Kidney (tissue), 14 donors: ENCODE results near the gene LDLRAD4. TPM values are rescaled to one million over a fixed set of nuclear protein-coding genes. Genes with fewer than 3 reads are reported as not detected.

Experiments used
- DNase-seq, 5 donors: peaks; one replicate each; pipeline ENCODE4 v3.0.0-alpha.2; 2013 to 2020
- FAIRE-seq: peaks from 2 replicates; lab custom pipeline; 2012; peaks lifted over from hg19 to GRCh38; lab: Jason Lieb, UNC
- H3K27ac ChIP-seq, 2 donors: one replicate each; pipeline ENCODE4 v1.7.0; 2013; ENCODE audit warnings: low read depth in 2 of 2, low read length in 2 of 2, inconsistent platforms in 1 of 2
- H3K27me3 ChIP-seq: one replicate; pipeline ENCODE4 v1.7.1; 2013; ENCODE audit warnings: low read length, inconsistent platforms; ENCODE audit not compliant: control insufficient read depth, insufficient read depth
- H3K36me3 ChIP-seq, 3 donors: one replicate each; pipeline versions ENCODE4 v1.7.0 to v1.7.1; 2013; ENCODE audit warnings: low read length in 3 of 3, control low read depth in 1 of 3, inconsistent platforms in 1 of 3; ENCODE audit not compliant: insufficient read depth in 3 of 3, control insufficient read depth in 2 of 3
- H3K4me1 ChIP-seq, 3 donors: one replicate each; pipeline versions ENCODE4 v1.7.0 to v1.7.1; 2013; ENCODE audit warnings: low read length in 3 of 3, inconsistent platforms in 1 of 3, low read depth in 1 of 3; ENCODE audit not compliant: control insufficient read depth in 2 of 3, insufficient read depth in 2 of 3
- H3K4me3 ChIP-seq, 3 donors: one replicate each; pipeline versions ENCODE4 v1.7.0 to v1.8.1; 2013; ENCODE audit warnings: low read length in 3 of 3, control low read depth in 1 of 3, inconsistent platforms in 1 of 3
- H3K9ac ChIP-seq, 3 donors: one replicate each; pipeline versions ENCODE4 v1.7.0 to v1.7.1; 2013; ENCODE audit warnings: low read length in 3 of 3, control low read depth in 1 of 3, inconsistent platforms in 1 of 3
- H3K9me3 ChIP-seq, 3 donors: one replicate each; pipeline versions ENCODE4 v1.7.0 to v1.7.1; 2013; ENCODE audit warnings: low read length in 3 of 3, control low read depth in 1 of 3, inconsistent platforms in 1 of 3; ENCODE audit not compliant: control insufficient read depth in 2 of 3, insufficient read depth in 1 of 3
- CTCF ChIP-seq: IDR thresholded peaks from 3 replicates; pipeline ENCODE4 v1.5.1; 2012; ENCODE audit warnings: mild to moderate bottlenecking, moderate library complexity, borderline replicate concordance; ENCODE audit not compliant: insufficient read depth; ENCODE audit errors: extremely low read depth
- intact Hi-C: fragments of 100-400 bp; cut with DNase I; formaldehyde crosslinking; loops from one replicate; pipeline ENCODE4 v1.11.1; 2022
- polyA plus RNA-seq: library from polyadenylated mRNA; stranded (reverse); fragments of 350-450 nt; fragmentation: Illumina TruSeq; extraction: RNeasy Lipid Tissue Mini Kit (QIAGEN cat#74804); gene quantifications from one replicate; pipeline ENCODE4 v1.2.3, GENCODE V29; 2014; ENCODE audit warnings: low read depth, low replicate concordance; ENCODE audit not compliant: insufficient read depth
- total RNA-seq: library from RNA; stranded (reverse); fragmentation: NEBNext Ultra II Directional; extraction: Animal tissue kit (Norgen Biotek cat#: 25700); gene quantifications from one replicate; pipeline ENCODE4 v1.2.1, GENCODE V29; 2021
- donor health status: control.
- donor health status: control.
- donor health status: control.
- donor health status: control.
- donor health status: control.
- donor health status: DM: yes; HTN: yes; CAD: no.
- donor health status: Normal renal cell carcinoma (clear cell type).

Gene LDLRAD4
- total and polyA plus RNA-seq, 2 donors from 2014 or later, result 2.3 to 42.3 TPM

GRCh38 chr18:13410471-13410870 lies 191.9 kb downstream of the LDLRAD4 start:
- TF ChIP-seq CTCF, result no peak
- no peak for DNase-seq
- H3K27ac ChIP-seq, result no peak overlapping the region
- intact Hi-C loops, result no loop called here
- H3K27me3 ChIP-seq, result no peaks in the 10 kb centered on the region
- H3K9me3 ChIP-seq, result peaks cover 0 to 6% (median 0%) of the 10 kb centered on the region in 3 donors
- FAIRE-seq, result no peak
- no peaks in the 10 kb centered on the region for H3K4me1 ChIP-seq
- no peak overlapping the region for H3K4me3 ChIP-seq
- no peaks in the 10 kb centered on the region for H3K36me3 ChIP-seq
- no peak overlapping the region for H3K9ac ChIP-seq

GRCh38 chr18:13412017-13412416 lies 193.5 kb downstream of the LDLRAD4 start:
- no peak for TF ChIP-seq CTCF
- H3K27ac ChIP-seq, result no peak overlapping the region
- FAIRE-seq, result no peak
- H3K9ac ChIP-seq, result no peak overlapping the region
- no peak overlapping the region for H3K4me3 ChIP-seq
- H3K4me1 ChIP-seq, result peaks cover 0 to 3% (median 0%) of the 10 kb centered on the region in 3 donors
- intact Hi-C loops, result no loop called here
- H3K9me3 ChIP-seq, result peaks cover 0 to 6% (median 0%) of the 10 kb centered on the region in 3 donors
- no peak for DNase-seq
- H3K36me3 ChIP-seq, result no peaks in the 10 kb centered on the region
- no peaks in the 10 kb centered on the region for H3K27me3 ChIP-seq

GRCh38 chr18:13412901-13413300 lies 194.3 kb downstream of the LDLRAD4 start:
- intact Hi-C loops, result no loop called here
- peaks cover 0 to 3% (median 0%) of the 10 kb centered on the region in 3 donors for H3K4me1 ChIP-seq
- FAIRE-seq (no peak), DNase-seq (no peak)
- no peaks in the 10 kb centered on the region for H3K27me3 ChIP-seq
- no peak overlapping the region for H3K27ac ChIP-seq
- no peaks in the 10 kb centered on the region for H3K36me3 ChIP-seq
- H3K4me3 ChIP-seq, result no peak overlapping the region
- peaks cover 0 to 6% (median 0%) of the 10 kb centered on the region in 3 donors for H3K9me3 ChIP-seq
- TF ChIP-seq CTCF, result no peak
- H3K9ac ChIP-seq, result no peak overlapping the region

- Histone ChIP-seq H3K4me1 (peaks cover 0 to 3% (median 0%) of the 10 kb centered on the region in 3 donors), H3K9me3 (peaks cover 0 to 6% (median 0%) of the 10 kb centered on the region in 3 donors), H3K27ac (no peak overlapping the region), H3K36me3 (no peaks in the 10 kb centered on the region), H3K27me3 (no peaks in the 10 kb centered on the region), H3K4me3 (no peak overlapping the region), H3K9ac (no peak overlapping the region)
- intact Hi-C loops, result no loop called here
- TF ChIP-seq CTCF, result no peak
- DNase-seq, result no peak
- FAIRE-seq, result no peak
Observed at GRCh38 chr18:13414102-13414501, 195.5 kb downstream of the LDLRAD4 start.
